Body of pancreas (tissue), 4 donors: ENCODE measurements around the gene MAML3.

Experiments
- POLR2A ChIP-seq, 3 donors: fragments of 450-650 bp; IDR thresholded peaks; one replicate each; pipeline ENCODE4 v1.6.1; 2016; ENCODE audit warnings: antibody characterized with exemption in 3 of 3, mild to moderate bottlenecking in 2 of 3
- TF ChIP-seq, protein P1 (sequence below), 7 experiments: fragments of 450-650 bp in 4 of 7; fragments of 200-600 bp in 3 of 7; sonication (generic) in 3 of 7; IDR thresholded peaks; one replicate each; pipeline ENCODE4 v1.5.1; 2016 to 2019; ENCODE audit warnings: antibody characterized with exemption in 7 of 7

DNA sequence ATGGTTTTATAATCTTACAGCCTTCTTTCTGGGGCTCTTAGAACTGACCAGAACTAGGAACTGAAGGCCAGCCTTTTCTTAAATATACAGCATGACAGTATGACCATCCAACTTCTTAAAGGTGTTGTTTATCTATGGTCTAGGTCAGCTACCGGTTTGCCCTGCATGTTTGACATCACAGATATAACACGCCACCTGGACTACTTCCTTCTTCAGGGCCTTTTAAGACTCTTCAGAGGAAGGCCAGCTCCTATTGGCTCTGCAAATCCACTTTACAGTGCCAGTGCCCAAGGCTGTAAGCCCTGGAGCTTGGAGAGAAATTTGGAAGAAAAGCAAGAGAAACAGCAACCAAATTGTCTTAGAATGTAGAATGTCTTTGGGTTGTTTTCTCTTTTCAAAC is 302.9 kb downstream of the MAML3 start:
- TF ChIP-seq, protein P1, sequence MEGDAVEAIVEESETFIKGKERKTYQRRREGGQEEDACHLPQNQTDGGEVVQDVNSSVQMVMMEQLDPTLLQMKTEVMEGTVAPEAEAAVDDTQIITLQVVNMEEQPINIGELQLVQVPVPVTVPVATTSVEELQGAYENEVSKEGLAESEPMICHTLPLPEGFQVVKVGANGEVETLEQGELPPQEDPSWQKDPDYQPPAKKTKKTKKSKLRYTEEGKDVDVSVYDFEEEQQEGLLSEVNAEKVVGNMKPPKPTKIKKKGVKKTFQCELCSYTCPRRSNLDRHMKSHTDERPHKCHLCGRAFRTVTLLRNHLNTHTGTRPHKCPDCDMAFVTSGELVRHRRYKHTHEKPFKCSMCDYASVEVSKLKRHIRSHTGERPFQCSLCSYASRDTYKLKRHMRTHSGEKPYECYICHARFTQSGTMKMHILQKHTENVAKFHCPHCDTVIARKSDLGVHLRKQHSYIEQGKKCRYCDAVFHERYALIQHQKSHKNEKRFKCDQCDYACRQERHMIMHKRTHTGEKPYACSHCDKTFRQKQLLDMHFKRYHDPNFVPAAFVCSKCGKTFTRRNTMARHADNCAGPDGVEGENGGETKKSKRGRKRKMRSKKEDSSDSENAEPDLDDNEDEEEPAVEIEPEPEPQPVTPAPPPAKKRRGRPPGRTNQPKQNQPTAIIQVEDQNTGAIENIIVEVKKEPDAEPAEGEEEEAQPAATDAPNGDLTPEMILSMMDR (IDR thresholded peaks at IDR 0.05) = no peak
- no peak for TF ChIP-seq POLR2A (IDR thresholded peaks at IDR 0.05)
